GM12873 (cell line): ENCODE data around the gene TOMM22.

ENCODE experiments used
- TF ChIP-seq, protein P1 (sequence below): IDR thresholded peaks from 2 replicates; pipeline ENCODE4 v1.5.1; 2012; ENCODE audit warnings: low read depth, mild to moderate bottlenecking, moderate library complexity, low read length, control low read depth; ENCODE audit not compliant: insufficient read depth; ENCODE audit errors: missing control alignments

The TOMM22 gene

GRCh38 chr22:38716826-38717225 lies 35.1 kb downstream of the TOMM22 start:
- TF ChIP-seq, protein P1, sequence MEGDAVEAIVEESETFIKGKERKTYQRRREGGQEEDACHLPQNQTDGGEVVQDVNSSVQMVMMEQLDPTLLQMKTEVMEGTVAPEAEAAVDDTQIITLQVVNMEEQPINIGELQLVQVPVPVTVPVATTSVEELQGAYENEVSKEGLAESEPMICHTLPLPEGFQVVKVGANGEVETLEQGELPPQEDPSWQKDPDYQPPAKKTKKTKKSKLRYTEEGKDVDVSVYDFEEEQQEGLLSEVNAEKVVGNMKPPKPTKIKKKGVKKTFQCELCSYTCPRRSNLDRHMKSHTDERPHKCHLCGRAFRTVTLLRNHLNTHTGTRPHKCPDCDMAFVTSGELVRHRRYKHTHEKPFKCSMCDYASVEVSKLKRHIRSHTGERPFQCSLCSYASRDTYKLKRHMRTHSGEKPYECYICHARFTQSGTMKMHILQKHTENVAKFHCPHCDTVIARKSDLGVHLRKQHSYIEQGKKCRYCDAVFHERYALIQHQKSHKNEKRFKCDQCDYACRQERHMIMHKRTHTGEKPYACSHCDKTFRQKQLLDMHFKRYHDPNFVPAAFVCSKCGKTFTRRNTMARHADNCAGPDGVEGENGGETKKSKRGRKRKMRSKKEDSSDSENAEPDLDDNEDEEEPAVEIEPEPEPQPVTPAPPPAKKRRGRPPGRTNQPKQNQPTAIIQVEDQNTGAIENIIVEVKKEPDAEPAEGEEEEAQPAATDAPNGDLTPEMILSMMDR: no peak

DNA sequence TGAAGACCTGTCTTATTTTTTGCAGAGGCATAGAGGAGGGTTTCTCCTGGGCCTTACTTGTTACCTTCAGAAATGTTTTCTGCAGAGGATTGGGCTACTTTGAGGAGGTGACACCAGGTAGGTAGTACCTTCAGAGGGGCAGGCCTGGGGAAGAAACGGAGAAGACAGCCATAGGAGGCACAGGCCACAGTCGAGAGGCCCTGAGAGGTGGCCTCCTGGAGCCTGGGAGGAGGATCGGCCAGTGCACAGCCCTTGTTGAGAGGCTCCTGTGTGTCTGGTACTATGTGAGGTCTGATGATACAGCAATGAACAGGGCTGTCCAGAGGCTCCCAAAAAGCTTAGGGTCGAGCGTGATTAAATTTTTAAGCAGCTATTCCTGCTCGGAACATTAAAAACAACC lies 35.5 kb downstream of the TOMM22 start:
- TF ChIP-seq, protein P1: no peak

- TF ChIP-seq, protein P1: peak; percentile 25
Measured at GRCh38 chr22:38718414-38718813, 36.7 kb downstream of the TOMM22 start.

GRCh38 chr22:38719196-38719595 lies 37.4 kb downstream of the TOMM22 start:
- TF ChIP-seq, protein P1: no peak

GRCh38 chr22:38720350-38720749 lies 38.6 kb downstream of the TOMM22 start:
- TF ChIP-seq, protein P1: no peak

GRCh38 chr22:38721551-38721950 lies 39.8 kb downstream of the TOMM22 start:
- TF ChIP-seq, protein P1: no peak

- TF ChIP-seq, protein P1: no peak
Measured at GRCh38 chr22:38724176-38724575, 42.4 kb downstream of the TOMM22 start.
